Calu3 (cell line): Measurements from ENCODE around the gene RDH13. TPM values are rescaled to one million over a fixed set of nuclear protein-coding genes. Genes with fewer than 3 reads are reported as not detected.
"Not testable (repeated sequence)": the region's sequence is repeated elsewhere in the genome, so short reads cannot be mapped to it uniquely, and the experiment has no call there.

Source experiments
- BruUV-seq: library from RNA; stranded (reverse); fragments of 400-500 nt; replicated peaks from 2 replicates; lab custom pipeline; 2021; lab: Mats Ljungman, UMichigan
- CTCF ChIA-PET: fragments of 300-600 bp; sonication (Branson Sonifier 250); formaldehyde crosslinking; loops from one replicate; lab custom pipeline; 2022; ENCODE audit warnings: antibody characterized with exemption; lab: Charles Lee
- DNase-seq: peaks from one replicate; pipeline ENCODE4 v3.0.0; 2022
- H3K27ac Mint-ChIP-seq: one replicate; pipeline ENCODE4 v1.8.0; 2022; ENCODE audit warnings: mixed read lengths; ENCODE audit not compliant: unreplicated experiment
- H3K27me3 Mint-ChIP-seq: one replicate; pipeline ENCODE4 v1.8.0; 2022; ENCODE audit warnings: mixed read lengths; ENCODE audit not compliant: unreplicated experiment
- H3K36me3 Mint-ChIP-seq: one replicate; pipeline ENCODE4 v1.8.0; 2022; ENCODE audit warnings: mild to moderate bottlenecking, moderate library complexity, mixed read lengths; ENCODE audit not compliant: insufficient read depth, unreplicated experiment
- H3K4me1 Mint-ChIP-seq: one replicate; pipeline ENCODE4 v1.8.0; 2022; ENCODE audit warnings: mild to moderate bottlenecking, low read depth, mixed read lengths; ENCODE audit not compliant: unreplicated experiment
- H3K4me3 Mint-ChIP-seq: one replicate; pipeline ENCODE4 v1.8.0; 2022; ENCODE audit warnings: mild to moderate bottlenecking, low read depth, moderate library complexity, mixed read lengths; ENCODE audit not compliant: unreplicated experiment
- H3K9me3 Mint-ChIP-seq: one replicate; pipeline ENCODE4 v1.8.0; 2022; ENCODE audit warnings: low read depth, mixed read lengths; ENCODE audit not compliant: unreplicated experiment
- CTCF ChIP-seq: fragments of 200-600 bp; IDR thresholded peaks from one replicate; pipeline ENCODE4 v1.8.0; 2022; ENCODE audit warnings: antibody characterized with exemption; ENCODE audit not compliant: unreplicated experiment
- intact Hi-C: fragments of 100-400 bp; cut with micrococcal nuclease; formaldehyde crosslinking; loops from one replicate; pipeline ENCODE4 v1.10.0; 2022; ENCODE audit not compliant: unreplicated experiment
- total RNA-seq: library from RNA; stranded (reverse); gene quantifications from 2 replicates; pipeline ENCODE4 v1.2.3, GENCODE V29; 2022

The RDH13 gene
- total RNA-seq, 1 experiment from 2014 or later: 50.1 TPM

- Mint-ChIP-seq H3K27ac (no peak overlapping the region), H3K4me3 (no peak overlapping the region), H3K4me1 (no peaks in the 10 kb centered on the region), H3K9me3 (peaks cover 2% of the 10 kb centered on the region), H3K27me3 (no peaks in the 10 kb centered on the region), H3K36me3 (peaks cover 11% of the 10 kb centered on the region)
- BruUV-seq: no TSS peak
- no peak for DNase-seq
- no peak for TF ChIP-seq CTCF
- intact Hi-C loops: no loop called here
- CTCF ChIA-PET: no interaction called here
Observed at GRCh38 chr19:55031178-55031577, 31.8 kb downstream of the RDH13 start.

GRCh38 chr19:55028757-55029156 lies 34.2 kb downstream of the RDH13 start:
- H3K27me3 Mint-ChIP-seq: no peaks in the 10 kb centered on the region
- no TSS peak for BruUV-seq
- no peak for TF ChIP-seq CTCF
- CTCF ChIA-PET: no interaction called here
- H3K9me3 Mint-ChIP-seq: peaks cover 2% of the 10 kb centered on the region
- no peak overlapping the region for H3K27ac Mint-ChIP-seq
- no peak overlapping the region for H3K4me3 Mint-ChIP-seq
- H3K36me3 Mint-ChIP-seq: peaks cover 6% of the 10 kb centered on the region
- no peak for DNase-seq
- intact Hi-C loops: no loop called here
- no peaks in the 10 kb centered on the region for H3K4me1 Mint-ChIP-seq

GRCh38 chr19:55027472-55028337 lies 35.2 kb downstream of the RDH13 start:
- CTCF ChIA-PET: interaction anchor here (1.1 kb wide), 1 partner anchor 10 kb away, joined by 3 read pairs; no protein-coding TSS in a partner anchor
- Mint-ChIP-seq H3K9me3 (peaks cover 2% of the 10 kb centered on the region), H3K4me1 (no peaks in the 10 kb centered on the region), H3K36me3 (peaks cover 6% of the 10 kb centered on the region), H3K27ac (no peak overlapping the region), H3K4me3 (no peak overlapping the region), H3K27me3 (no peaks in the 10 kb centered on the region)
- intact Hi-C loops: no loop called here
- no TSS peak for BruUV-seq
- DNase-seq: no peak
- TF ChIP-seq CTCF: no peak

- H3K4me1 Mint-ChIP-seq, DNase-seq, H3K36me3 Mint-ChIP-seq, H3K27ac Mint-ChIP-seq, BruUV-seq, intact Hi-C loops, H3K9me3 Mint-ChIP-seq, H3K4me3 Mint-ChIP-seq, CTCF ChIA-PET, H3K27me3 Mint-ChIP-seq: not testable (repeated sequence)
Observed at GRCh38 chr19:55027140-55027471, 35.8 kb downstream of the RDH13 start.

- H3K27me3 Mint-ChIP-seq: no peaks in the 10 kb centered on the region
- H3K27ac Mint-ChIP-seq: no peak overlapping the region
- BruUV-seq: no TSS peak
- peaks cover 2% of the 10 kb centered on the region for H3K9me3 Mint-ChIP-seq
- CTCF ChIA-PET: no interaction called here
- intact Hi-C loops: no loop called here
- no peaks in the 10 kb centered on the region for H3K4me1 Mint-ChIP-seq
- no peak for TF ChIP-seq CTCF
- H3K36me3 Mint-ChIP-seq: no peaks in the 10 kb centered on the region
- no peak overlapping the region for H3K4me3 Mint-ChIP-seq
- DNase-seq: no peak
Observed at GRCh38 chr19:55024111-55024510, 38.8 kb downstream of the RDH13 start.

GRCh38 chr19:55020351-55020750 lies 42.6 kb downstream of the RDH13 start:
- DNase-seq, H3K9me3 Mint-ChIP-seq, CTCF ChIA-PET, H3K4me3 Mint-ChIP-seq, H3K4me1 Mint-ChIP-seq, H3K27ac Mint-ChIP-seq, H3K36me3 Mint-ChIP-seq, intact Hi-C loops, H3K27me3 Mint-ChIP-seq, BruUV-seq: not testable (repeated sequence)
